H1 (cell line): ENCODE data around the gene PRDM4. TPM values are rescaled to one million over a fixed set of nuclear protein-coding genes. Genes with fewer than 3 reads are reported as not detected.

Experiments used
- HDAC2 ChIP-seq, 2 experiments: fragments of 300-600 bp in 1 of 2; sonication (generic) in 1 of 2; IDR thresholded peaks; 2 replicates each; pipeline ENCODE4 v1.6.1; 2011 to 2012; ENCODE audit warnings: low read depth in 2 of 2, low read length in 2 of 2, mild to moderate bottlenecking in 2 of 2, moderate library complexity in 2 of 2, borderline replicate concordance in 1 of 2, inconsistent platforms in 1 of 2
- SUZ12 ChIP-seq: fragments of 200-600 bp; sonication (generic); IDR thresholded peaks from 2 replicates; pipeline ENCODE4 v1.6.1; 2012; ENCODE audit warnings: mild to moderate bottlenecking, inconsistent platforms, low read length, moderate library complexity, mixed read lengths
- polyA plus RNA-seq, 7 experiments: library from polyadenylated mRNA; depleted of rRNA in 3 of 7; stranded (reverse) in 5 of 7; unstranded in 2 of 7; fragments of >200 nt in 5 of 7; fragments of 200-250 nt in 2 of 7; gene quantifications; 1 replicate in 5 of 7; 2 replicates in 1 of 7; 4 replicates in 1 of 7; pipeline versions ENCODE4 v1.2.1 to v1.2.3, GENCODE V29; 2011 to 2013; ENCODE audit warnings: missing spikeins in 2 of 7, mixed read lengths in 2 of 7
- total RNA-seq: library from RNA; stranded (reverse); fragmentation: NEBNext Ultra II Directional; extraction: Animal tissue kit (Norgen Biotek cat#: 25700); gene quantifications from 2 replicates; pipeline ENCODE4 v1.2.1, GENCODE V29; 2021

PRDM4 gene
- total and polyA plus RNA-seq, 2 of the 8 experiments (the other 6 are each of a cell fraction or from before 2014, with no cell fraction given), result 10.1 to 17.5 TPM

GRCh38 chr12:107760207-107760808 lies 629 bp downstream of the PRDM4 start (continued):
- TF ChIP-seq SUZ12, result no peak
- 0 out of 4 replicates have a peak, but pooled peaks have one; percentile 2 to 48 for TF ChIP-seq HDAC2 (IDR thresholded peaks at IDR 0.05; ENCODE audit: borderline replicate concordance in 1 of 2, low read depth in 2 of 2, low read length in 2 of 2)
